ENCODE data around the gene HOXB9. TPM values are rescaled to one million over a fixed set of nuclear protein-coding genes. Genes with fewer than 3 reads are reported as not detected.
A peak's percentile ranks its signal among the peaks of the same experiment; 100 is the strongest.

Gene HOXB9
- total and polyA plus RNA-seq, 9 of the 15 experiments (the other 6 are each of a cell fraction or from before 2014, with no cell fraction given) = 3.1 to 196 (median 77.6) TPM

GRCh38 chr17:48624544-48625494, 1.3 kb downstream of the HOXB9 start:
- Histone ChIP-seq H4K20me1 (replicated peaks; ENCODE audit: control insufficient read depth, insufficient read depth, low read length) (peaks cover 47% of the 10 kb centered on the region), H3K4me2 (ENCODE audit: insufficient read depth, low read length) (peak overlapping the region; percentile 65), H3K4me3 (peak overlapping the region; percentile 97), H3K36me3 (ENCODE audit: control insufficient read depth, insufficient read depth, low read length) (peaks cover 49% of the 10 kb centered on the region), H3K9me3 (replicated peaks; ENCODE audit: control insufficient read depth, insufficient read depth, low read depth, low read length) (no peaks in the 10 kb centered on the region), H3K27me3 (ENCODE audit: control insufficient read depth in 2 of 2, insufficient read depth in 2 of 2, low read length in 2 of 2) (no peaks in the 10 kb centered on the region), H2AFZ (ENCODE audit: low read depth, low read length) (no peak overlapping the region), H3K79me2 (ENCODE audit: control insufficient read depth, insufficient read depth, low read length) (peaks cover 96% of the 10 kb centered on the region), H3K4me1 (replicated peaks in 1 of 2; ENCODE audit: control insufficient read depth in 2 of 2, insufficient read depth in 2 of 2, low read length in 2 of 2) (peaks cover 50 to 63% of the 10 kb centered on the region in 2 experiments), H3K27ac (ENCODE audit: extremely low read depth, low read depth, low read length) (peak overlapping the region; percentile 99), H3K9me1 (ENCODE audit: control insufficient read depth, insufficient read depth, low read length) (no peaks in the 10 kb centered on the region), H3K9ac (ENCODE audit: insufficient read depth in 1 of 2, low read depth in 2 of 2, low read length in 2 of 2) (peak overlapping the region; percentile 99 to 100)
- intact Hi-C loops (cut with micrococcal nuclease) (loop anchor here (5.0 kb wide), 1 partner anchor 372 kb away; the partner anchor contains the start of gene IGF2BP1), in situ Hi-C loops (cut with MboI) (loop anchor here (10.0 kb wide), 1 partner anchor 590 kb away; the partner anchor contains the start of gene COPZ2)
- DNase-seq (ENCODE audit: extremely low read depth in 1 of 4, low spot score in 3 of 4) (peak; percentile 55 to 66 (median 57)), FAIRE-seq (no peak), ATAC-seq (peak; percentile 0; the same call in 2 of the 3 replicates)
- under 1% methylated on average over 39 of the region's 66 CpGs for WGBS (ENCODE audit: insufficient coverage, low coverage, missing lambda C conversion rate)
- CTCF ChIA-PET (ENCODE audit: low intra/inter-chr PET ratio) = no interaction called here
- POLR2A ChIA-PET = interaction anchor here (0.5 to 4.0 kb wide), 25 partner anchors 7 to 502 kb away, joined by 3 to 43 read pairs (median 4); partner anchors contain the start of genes HOXB3 and HOXB5
- no TSS peak for BruUV-seq (replicated peaks)
- no peak for TF ChIP-seq CHD7 (IDR thresholded peaks at IDR 0.05; ENCODE audit: low read depth, low read length)
- no peak for TF ChIP-seq ZNF717 (CRISPR knock-in tag; IDR thresholded peaks at IDR 0.05)
- TF ChIP-seq, protein P1, sequence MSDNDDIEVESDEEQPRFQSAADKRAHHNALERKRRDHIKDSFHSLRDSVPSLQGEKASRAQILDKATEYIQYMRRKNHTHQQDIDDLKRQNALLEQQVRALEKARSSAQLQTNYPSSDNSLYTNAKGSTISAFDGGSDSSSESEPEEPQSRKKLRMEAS (CRISPR knock-in tag; IDR thresholded peaks at IDR 0.05) = no peak
- TF ChIP-seq, protein P2, sequence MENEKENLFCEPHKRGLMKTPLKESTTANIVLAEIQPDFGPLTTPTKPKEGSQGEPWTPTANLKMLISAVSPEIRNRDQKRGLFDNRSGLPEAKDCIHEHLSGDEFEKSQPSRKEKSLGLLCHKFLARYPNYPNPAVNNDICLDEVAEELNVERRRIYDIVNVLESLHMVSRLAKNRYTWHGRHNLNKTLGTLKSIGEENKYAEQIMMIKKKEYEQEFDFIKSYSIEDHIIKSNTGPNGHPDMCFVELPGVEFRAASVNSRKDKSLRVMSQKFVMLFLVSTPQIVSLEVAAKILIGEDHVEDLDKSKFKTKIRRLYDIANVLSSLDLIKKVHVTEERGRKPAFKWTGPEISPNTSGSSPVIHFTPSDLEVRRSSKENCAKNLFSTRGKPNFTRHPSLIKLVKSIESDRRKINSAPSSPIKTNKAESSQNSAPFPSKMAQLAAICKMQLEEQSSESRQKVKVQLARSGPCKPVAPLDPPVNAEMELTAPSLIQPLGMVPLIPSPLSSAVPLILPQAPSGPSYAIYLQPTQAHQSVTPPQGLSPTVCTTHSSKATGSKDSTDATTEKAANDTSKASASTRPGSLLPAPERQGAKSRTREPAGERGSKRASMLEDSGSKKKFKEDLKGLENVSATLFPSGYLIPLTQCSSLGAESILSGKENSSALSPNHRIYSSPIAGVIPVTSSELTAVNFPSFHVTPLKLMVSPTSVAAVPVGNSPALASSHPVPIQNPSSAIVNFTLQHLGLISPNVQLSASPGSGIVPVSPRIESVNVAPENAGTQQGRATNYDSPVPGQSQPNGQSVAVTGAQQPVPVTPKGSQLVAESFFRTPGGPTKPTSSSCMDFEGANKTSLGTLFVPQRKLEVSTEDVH (IDR thresholded peaks at IDR 0.05; ENCODE audit: low read depth, partially characterized antibody) = no peak
- TF ChIP-seq ZNF124 (CRISPR knock-in tag; IDR thresholded peaks at IDR 0.05) = no peak

Data from K562 (cell line).